Esophagus squamous epithelium (tissue), 4 donors: ENCODE measurements around the gene UNC5C.

Experiments
- CTCF ChIP-seq, 6 experiments: fragments of 450-650 bp in 4 of 6; fragments of 200-600 bp in 2 of 6; sonication (generic) in 2 of 6; IDR thresholded peaks; one replicate each; pipeline ENCODE4 v1.5.1; 2016 to 2019; ENCODE audit warnings: antibody characterized with exemption in 6 of 6, mild to moderate bottlenecking in 4 of 6, moderate library complexity in 4 of 6
- POLR2A ChIP-seq, 4 donors: fragments of 450-650 bp; IDR thresholded peaks; one replicate each; pipeline ENCODE4 v1.6.1; 2017; ENCODE audit warnings: antibody characterized with exemption in 4 of 4, mild to moderate bottlenecking in 4 of 4, moderate library complexity in 3 of 4

- TF ChIP-seq CTCF (IDR thresholded peaks at IDR 0.05) = no peak
- no peak for TF ChIP-seq POLR2A (IDR thresholded peaks at IDR 0.05)
These were observed 276.7 kb downstream of the UNC5C start for GRCh38 chr4:95272036-95272435.
